ENCODE results near the gene MTHFS.

MTHFS gene

GRCh38 chr15:79812541-79812940 is 84.3 kb downstream of the MTHFS start:
- DNase-seq, result no peak

- DNase-seq, result no peak
Observed at GRCh38 chr15:79811406-79812405, 85.1 kb downstream of the MTHFS start.

- DNase-seq, result no peak
Observed at GRCh38 chr15:79804838-79805237, 92.0 kb downstream of the MTHFS start.

GRCh38 chr15:79798311-79798710 is 98.5 kb downstream of the MTHFS start:
- DNase-seq, result no peak

All from activated T-cell treated with anti-CD3 and anti-CD28 coated beads for 4 hours (primary cell).